Glomerular visceral epithelial cell (primary cell): ENCODE measurements around the gene BAZ2B.

ENCODE experiments used
- DNase-seq: peaks from one replicate; pipeline ENCODE4 v3.0.0-alpha.2; 2016; ENCODE audit errors: extremely low spot score

The BAZ2B gene

GRCh38 chr2:159617100-159617499, 752 bp upstream of the BAZ2B start:
- DNase-seq: no peak

DNA sequence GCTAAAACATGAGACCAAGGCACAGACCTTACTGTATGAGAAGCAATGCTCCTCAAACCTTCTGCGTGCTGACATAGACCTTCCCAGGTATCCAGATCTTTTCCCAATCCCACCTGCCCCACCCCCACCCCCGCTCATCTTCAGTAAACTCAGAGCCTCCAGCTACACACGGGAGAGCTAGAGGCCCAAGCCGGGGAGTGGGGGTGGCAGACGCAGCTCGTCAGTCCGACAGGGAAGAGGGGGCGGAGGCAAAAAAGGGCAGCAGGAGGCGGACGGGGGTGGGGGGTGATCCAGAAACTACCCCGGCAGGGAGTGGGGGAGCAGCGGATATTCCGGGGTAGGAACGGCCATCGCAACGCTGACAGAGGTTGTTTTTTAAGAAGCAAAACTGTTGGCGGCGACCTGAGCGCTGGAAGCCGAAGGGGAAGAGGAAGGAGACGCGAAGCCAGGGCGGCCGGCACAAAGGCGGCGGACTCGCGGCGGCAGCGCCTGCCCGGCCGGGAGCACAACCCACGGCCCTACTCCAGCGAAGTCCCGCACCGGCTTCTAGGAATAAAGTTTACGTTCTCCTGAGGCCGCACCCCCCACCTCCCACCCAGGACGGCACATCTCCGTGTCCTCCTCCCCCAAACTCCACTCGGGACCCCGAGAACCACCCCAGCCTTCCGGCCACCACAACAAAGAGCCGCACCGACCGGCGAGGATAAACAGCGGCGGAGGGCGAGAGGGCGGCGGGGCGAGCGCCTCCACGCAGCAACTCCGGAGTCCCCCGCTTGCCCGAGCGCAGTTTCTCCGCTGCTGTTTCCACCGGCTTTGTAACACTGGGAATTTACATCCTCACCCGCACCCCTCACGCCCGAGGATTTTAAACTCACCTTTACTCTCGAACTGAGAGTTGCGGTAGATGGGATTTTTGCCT, 722 bp downstream of the BAZ2B start:
- peak; percentile 97 for DNase-seq

GRCh38 chr2:159614534-159615366, 1.6 kb downstream of the BAZ2B start:
- no peak for DNase-seq

DNA sequence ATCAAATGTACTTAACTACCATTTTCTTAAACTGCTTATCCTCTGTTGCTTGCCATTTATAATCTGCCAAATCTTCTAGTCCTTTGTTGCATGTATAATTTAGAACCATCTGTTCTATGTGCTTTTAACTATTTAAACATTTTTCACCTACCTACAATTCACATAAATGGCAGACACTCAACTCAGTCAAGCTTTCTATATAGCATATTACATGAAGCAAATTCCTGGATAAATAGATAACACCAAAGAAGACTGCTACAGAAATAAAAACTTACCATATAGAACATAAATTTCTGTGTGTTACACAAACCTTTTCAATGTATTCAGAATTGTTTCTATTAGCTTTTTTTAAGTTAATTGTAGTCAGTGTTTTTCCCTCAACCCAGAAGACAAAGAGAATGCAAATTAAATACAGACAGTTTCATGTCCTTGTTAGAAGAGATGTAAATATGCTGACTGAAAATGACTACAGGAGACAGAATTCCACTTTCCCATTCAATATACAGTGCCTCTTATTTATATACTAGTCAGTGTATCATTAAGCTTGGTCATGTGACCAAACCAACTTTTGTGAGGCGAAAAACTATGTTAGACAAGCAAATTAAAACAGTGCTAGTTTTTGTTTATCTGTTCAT, 2.6 kb downstream of the BAZ2B start:
- DNase-seq: peak; percentile 25

- no peak for DNase-seq
These were observed 3.3 kb downstream of the BAZ2B start for GRCh38 chr2:159613091-159613490.

DNA sequence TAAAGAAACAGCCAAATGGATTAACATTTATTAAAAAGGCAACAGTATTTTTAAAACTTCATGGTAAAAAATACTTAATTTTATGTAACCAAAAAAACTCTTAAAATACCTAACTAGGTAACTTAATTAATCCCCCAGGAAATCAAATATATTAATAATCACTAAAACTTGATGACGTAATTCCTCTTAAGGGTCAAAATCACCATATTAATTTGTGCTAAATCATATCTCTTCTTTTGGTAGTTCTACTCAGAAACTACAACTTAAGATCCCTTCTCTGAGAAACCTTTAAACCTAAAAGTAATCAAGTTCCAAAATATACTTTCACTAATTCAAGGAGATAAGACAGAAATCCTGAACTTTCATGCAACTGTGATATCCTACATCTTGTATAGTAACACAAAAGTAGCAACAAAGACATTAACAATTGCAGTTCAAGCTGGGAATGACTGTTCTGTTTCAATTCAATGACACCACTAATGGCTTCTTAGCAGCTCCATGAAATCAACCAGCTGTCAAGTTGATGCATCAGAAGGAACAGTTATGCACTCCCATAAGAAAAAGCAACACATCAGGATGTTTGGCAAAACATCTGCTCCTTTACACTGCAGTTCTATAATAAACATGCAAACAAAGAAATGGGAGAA, 4.0 kb downstream of the BAZ2B start:
- peak; percentile 30 for DNase-seq

GRCh38 chr2:159609811-159610549, 6.4 kb downstream of the BAZ2B start:
- no peak for DNase-seq

DNA sequence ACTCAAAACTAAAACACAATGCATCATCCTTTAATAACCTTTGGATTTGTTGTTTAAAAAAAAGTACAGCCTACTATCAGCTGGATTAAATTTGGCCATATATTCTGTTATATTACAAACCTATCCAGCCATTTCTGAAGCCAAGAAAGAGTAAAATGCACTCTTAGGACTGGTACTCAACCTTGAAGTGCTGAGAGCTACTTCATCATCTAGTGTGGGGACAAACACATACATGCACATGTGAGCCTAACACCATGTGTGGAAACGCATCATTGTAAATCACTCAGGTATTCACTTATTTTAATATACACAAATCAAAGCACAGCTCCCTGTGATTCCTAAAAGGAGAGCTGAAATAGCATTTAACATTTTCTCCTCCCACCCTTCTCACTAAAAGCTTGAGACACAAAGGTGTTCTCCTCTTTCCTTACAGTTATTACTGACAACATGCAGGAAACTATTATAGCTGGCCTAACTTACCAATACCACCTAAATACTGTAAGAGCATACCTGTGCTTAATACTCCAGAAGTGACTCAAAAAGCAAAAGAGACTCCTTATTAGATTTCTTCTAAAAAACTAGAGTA, 7.5 kb downstream of the BAZ2B start:
- no peak for DNase-seq

- DNase-seq: no peak
These were observed 8.2 kb downstream of the BAZ2B start for GRCh38 chr2:159608108-159608507.

DNA sequence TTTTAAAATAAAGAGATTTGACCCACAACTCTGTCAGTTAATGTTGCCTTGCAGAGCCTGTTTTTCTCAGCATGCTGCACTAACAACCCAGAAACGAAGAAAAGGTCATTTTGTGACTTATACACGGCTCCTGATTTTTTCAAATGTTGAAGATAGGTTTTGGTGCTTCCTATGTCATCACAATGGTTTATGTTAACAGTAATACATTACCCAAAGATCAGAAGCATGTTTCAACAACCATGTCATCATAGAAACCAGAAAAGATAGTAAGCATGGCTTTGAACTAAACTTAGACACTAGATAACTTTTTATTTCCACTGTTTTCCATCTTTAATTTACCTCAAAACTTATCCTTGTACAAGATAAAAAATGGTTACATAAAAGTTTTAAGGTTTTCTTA, 10.1 kb downstream of the BAZ2B start:
- no peak for DNase-seq

- DNase-seq: no peak
These were observed 10.7 kb downstream of the BAZ2B start for GRCh38 chr2:159605441-159606178.

DNA sequence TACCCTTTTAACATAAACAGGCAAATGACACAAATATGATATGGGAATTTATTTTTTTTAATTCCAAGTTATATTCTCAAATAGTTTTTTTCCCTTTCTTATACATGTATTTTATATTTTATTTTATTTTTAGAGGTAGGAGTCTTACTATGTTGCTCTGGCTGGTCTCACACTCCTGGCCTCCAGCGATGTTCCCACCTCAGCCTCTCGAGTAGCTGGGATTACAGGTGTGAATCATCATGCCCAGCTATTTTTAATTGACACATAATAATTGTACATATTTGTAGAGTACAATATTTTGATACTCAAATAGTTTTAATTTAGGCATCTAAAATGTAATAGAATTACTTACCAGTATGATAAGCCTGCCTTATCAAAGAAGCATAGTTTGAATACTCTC, 12.2 kb downstream of the BAZ2B start:
- no peak for DNase-seq

- peak; percentile 51 for DNase-seq
These were observed 15.6 kb downstream of the BAZ2B start for GRCh38 chr2:159600752-159601151.

DNA sequence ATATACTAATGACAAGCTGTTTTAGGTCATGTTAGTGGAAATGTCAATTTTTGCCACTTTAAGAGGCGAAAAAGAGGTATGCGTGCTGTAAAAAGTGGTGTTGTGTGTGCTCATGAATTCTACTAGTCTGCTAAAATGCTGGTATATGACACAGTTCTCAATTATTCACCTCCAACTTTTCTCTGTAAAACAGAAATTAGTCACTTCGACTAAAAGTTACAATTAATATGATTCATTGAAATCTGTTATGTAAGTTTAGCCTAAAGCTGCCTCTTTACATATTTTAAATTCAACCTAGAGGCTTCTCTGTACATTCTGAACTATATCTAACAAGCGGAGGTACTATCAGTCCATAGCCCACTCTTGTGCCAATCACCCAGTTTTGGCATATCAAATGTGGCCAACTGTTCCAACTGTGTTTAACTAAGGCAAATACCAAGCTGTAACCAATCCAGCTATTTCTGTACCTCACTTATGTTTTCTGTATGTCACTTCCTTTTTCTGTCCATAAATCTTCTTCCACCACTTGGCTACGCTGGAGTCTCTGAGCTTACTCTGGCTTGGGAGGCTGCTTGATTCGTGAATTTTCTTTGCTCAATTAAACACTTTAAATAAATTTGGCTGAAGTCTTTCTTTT, 20.8 kb downstream of the BAZ2B start:
- DNase-seq: no peak

DNA sequence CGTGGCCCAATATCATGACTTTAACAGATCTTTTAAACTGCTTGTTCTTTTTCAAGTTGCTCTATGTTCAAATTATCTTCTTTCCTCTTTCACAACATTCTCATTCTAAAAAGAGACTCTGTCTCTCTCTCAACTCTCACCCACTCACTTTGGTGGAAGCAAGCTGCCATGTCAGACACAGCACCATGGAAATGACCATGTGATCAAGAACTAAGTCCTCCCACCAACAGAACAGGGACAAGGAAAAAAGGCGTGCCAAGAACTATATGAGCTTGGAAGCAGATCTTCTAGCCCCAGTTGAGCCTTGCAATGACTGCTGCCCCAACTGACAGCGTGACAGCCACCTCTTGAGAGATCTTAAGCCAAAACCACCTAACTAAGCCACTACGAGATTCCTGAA, 23.9 kb downstream of the BAZ2B start:
- DNase-seq: no peak

DNA sequence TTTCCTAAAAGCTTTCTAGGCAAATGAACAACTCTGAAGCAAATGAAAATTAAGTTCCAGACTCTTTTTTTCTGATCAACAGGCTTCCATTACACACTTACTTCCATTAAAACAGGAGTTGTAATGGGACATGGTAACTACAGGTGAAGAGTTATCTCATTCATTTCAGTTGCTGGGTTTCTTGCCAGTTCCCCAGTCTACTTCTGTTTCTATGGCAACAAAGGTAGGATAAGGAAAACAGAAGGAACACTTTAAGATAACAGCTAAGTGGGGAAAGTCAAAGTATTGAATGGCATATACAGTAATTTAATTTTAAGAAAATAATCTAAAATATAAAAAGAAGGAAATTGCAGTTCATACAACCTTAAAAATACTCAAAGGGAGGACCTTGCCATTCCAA, 25.1 kb downstream of the BAZ2B start:
- no peak for DNase-seq

- DNase-seq: no peak
These were observed 27.1 kb downstream of the BAZ2B start for GRCh38 chr2:159589286-159589685.

DNA sequence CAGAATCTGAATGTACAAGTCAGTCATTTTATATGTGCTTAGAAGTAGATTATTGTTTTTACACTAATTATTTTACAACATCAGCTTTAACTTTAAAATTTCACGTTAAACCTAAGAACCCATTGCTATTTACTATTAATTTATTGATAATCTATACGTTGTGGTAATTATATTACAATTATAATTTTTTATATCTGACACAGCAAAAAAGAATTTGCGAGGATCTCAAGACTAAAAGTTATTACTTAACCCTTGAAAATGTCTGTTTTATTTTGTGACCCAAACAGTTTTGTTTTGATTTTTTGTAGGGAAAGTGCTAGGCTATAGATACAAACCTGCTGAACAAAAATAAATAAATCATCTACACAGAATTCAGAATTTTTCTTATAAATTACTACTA, 30.3 kb downstream of the BAZ2B start:
- DNase-seq: no peak

- DNase-seq: no peak
These were observed 30.7 kb downstream of the BAZ2B start for GRCh38 chr2:159585622-159586021.

DNA sequence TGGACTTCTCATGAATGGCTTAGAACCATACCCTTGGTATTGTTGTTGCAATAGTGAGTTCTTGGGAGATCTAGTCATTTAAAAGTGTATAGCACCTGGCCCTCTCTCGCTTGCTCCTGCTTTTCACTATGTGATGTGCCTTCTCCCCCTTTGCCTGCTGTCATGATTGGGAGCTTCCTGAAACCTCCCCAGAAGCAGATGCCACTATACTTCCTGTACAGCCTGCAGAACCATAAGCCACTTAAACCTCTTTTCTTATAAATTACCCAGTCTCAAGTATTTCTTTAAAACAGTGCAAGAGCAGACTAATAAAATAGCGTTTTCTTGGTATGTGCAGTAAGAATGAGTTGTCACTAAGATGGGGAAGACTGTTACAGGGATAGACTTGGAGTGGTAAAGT, 31.6 kb downstream of the BAZ2B start:
- no peak for DNase-seq
